T-helper 1 cell treated with Interleukin-12 subunit alpha and Interleukin-12 subunit beta and Interleukin-4 antibody, amounts not matched to agents 30 μg/mL and 1 μg/mL, for 36 hours (primary cell): ENCODE data around the gene NXT2.

Experiments
- H3K27ac Mint-ChIP-seq: one replicate; pipeline ENCODE4 v1.8.0; 2021; ENCODE audit warnings: mild to moderate bottlenecking, mixed read lengths
- H3K27me3 Mint-ChIP-seq: one replicate; pipeline ENCODE4 v1.8.0; 2021; ENCODE audit warnings: low read depth, mixed read lengths
- H3K36me3 Mint-ChIP-seq: one replicate; pipeline ENCODE4 v1.8.0; 2021; ENCODE audit warnings: low read depth, mixed read lengths
- H3K4me1 Mint-ChIP-seq: one replicate; pipeline ENCODE4 v1.8.0; 2021; ENCODE audit warnings: low read depth, mixed read lengths
- H3K4me3 Mint-ChIP-seq: one replicate; pipeline ENCODE4 v1.8.0; 2021; ENCODE audit warnings: mild to moderate bottlenecking, moderate library complexity, mixed read lengths
- H3K9me3 Mint-ChIP-seq: one replicate; pipeline ENCODE4 v1.8.0; 2021; ENCODE audit warnings: mixed read lengths

NXT2 gene

DNA sequence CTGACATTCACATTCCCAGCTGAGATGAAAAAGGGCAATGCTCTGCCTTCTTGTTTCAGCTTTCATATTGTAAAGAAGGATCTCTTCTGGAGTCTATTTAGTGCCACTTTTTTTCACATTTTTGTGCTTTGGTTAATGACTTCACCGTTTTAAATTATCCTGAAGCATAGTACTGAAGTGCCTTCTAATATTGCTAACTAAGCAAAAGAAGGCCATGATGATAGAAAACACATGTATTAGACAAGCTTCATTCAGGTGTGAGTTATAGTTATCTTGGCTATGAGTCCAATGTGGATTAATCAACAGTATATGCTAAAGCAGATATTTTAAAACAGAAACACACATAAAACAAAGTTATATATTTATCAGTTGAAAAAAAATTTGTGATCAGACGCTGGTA lies 40.4 kb downstream of the NXT2 start:
- H3K4me3 Mint-ChIP-seq = no peak overlapping the region
- no peak overlapping the region for H3K27ac Mint-ChIP-seq
- peaks cover 3% of the 10 kb centered on the region for H3K9me3 Mint-ChIP-seq
- no peaks in the 10 kb centered on the region for H3K36me3 Mint-ChIP-seq
- no peaks in the 10 kb centered on the region for H3K4me1 Mint-ChIP-seq
- no peaks in the 10 kb centered on the region for H3K27me3 Mint-ChIP-seq

DNA sequence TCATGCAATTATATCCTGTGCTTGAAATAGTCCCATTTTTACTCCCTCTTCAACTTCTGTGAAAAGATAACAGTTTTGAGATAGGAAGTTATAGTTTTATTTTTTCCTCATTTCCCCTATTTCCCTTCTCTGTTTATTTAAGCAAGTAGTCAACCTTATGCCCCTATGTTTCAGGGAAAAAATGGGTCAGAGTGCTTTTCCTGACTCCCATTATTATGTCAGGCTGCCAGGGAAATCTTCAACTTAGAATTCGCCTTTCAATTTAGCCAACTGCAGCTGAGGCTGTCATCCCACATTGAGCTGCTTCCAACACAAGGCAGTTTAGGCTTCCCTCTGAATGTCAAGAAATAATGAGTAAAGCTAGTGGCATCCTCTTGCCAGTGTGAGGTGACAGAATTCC lies 42.3 kb downstream of the NXT2 start:
- Mint-ChIP-seq H3K4me3 (no peak overlapping the region), H3K36me3 (no peaks in the 10 kb centered on the region), H3K27me3 (no peaks in the 10 kb centered on the region), H3K27ac (no peak overlapping the region), H3K4me1 (no peaks in the 10 kb centered on the region), H3K9me3 (no peaks in the 10 kb centered on the region)

DNA sequence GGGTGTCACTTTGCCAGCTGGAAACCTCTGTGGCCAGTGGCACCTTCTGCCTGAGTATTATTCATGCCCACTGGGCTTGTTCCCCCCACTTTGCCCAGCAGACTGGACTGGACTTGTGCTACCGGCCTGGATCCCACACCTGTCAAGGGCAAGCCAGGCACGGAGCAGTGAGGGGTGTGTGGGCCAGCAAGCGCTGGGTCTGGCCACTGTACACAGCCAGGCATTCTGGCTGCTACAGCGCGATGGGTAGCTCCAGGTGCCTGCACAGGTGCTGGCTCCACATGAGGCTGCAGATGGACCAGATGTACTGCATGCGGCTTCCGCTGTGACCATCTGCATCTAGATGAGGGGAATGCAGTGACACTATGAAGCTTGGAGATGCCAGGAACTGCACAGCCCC lies 48.8 kb downstream of the NXT2 start:
- Mint-ChIP-seq H3K27ac (no peak overlapping the region), H3K4me3 (no peak overlapping the region), H3K36me3 (no peaks in the 10 kb centered on the region), H3K4me1 (no peaks in the 10 kb centered on the region), H3K9me3 (no peaks in the 10 kb centered on the region), H3K27me3 (peaks cover 7% of the 10 kb centered on the region)

DNA sequence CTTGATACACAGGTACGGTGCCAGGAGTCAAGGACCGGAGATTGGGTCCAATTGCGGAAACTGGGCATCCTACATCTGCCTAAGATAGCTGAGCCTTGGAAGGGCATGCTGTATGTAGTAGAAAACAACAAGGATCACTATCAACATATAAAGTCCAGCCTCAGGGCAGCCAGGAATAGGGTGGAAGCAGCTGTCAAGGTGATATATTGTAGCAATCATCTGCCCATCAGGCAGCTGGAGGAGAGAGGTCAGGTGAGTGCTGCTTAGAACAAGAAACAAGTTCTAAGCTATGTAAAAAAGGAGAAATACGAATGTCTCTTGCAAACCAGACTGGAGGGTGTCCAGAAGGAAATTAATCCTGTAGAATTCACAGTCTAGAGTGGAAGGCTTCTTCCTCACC lies 53.5 kb downstream of the NXT2 start:
- Mint-ChIP-seq H3K9me3 (no peaks in the 10 kb centered on the region), H3K27ac (no peak overlapping the region)

More for the DNA sequence above, 53.5 kb downstream of the NXT2 start:
- Mint-ChIP-seq H3K27me3 (peaks cover 10% of the 10 kb centered on the region), H3K4me1 (no peaks in the 10 kb centered on the region), H3K36me3 (no peaks in the 10 kb centered on the region), H3K4me3 (no peak overlapping the region)
